ENCODE results near the gene CYB5R3.

- TF ChIP-seq POLR2AphosphoS5 (IDR thresholded peaks at IDR 0.05), result no peak
- no peak for TF ChIP-seq CTCF (IDR thresholded peaks at IDR 0.05)
- no peak for TF ChIP-seq POLR2A (IDR thresholded peaks at IDR 0.05)
- no peak for TF ChIP-seq EP300 (IDR thresholded peaks at IDR 0.05; ENCODE audit: low read depth)
Observed at GRCh38 chr22:42595434-42595833, 53.8 kb downstream of the CYB5R3 start.
